ENCODE results near the gene SCN10A.

Gene SCN10A

DNA sequence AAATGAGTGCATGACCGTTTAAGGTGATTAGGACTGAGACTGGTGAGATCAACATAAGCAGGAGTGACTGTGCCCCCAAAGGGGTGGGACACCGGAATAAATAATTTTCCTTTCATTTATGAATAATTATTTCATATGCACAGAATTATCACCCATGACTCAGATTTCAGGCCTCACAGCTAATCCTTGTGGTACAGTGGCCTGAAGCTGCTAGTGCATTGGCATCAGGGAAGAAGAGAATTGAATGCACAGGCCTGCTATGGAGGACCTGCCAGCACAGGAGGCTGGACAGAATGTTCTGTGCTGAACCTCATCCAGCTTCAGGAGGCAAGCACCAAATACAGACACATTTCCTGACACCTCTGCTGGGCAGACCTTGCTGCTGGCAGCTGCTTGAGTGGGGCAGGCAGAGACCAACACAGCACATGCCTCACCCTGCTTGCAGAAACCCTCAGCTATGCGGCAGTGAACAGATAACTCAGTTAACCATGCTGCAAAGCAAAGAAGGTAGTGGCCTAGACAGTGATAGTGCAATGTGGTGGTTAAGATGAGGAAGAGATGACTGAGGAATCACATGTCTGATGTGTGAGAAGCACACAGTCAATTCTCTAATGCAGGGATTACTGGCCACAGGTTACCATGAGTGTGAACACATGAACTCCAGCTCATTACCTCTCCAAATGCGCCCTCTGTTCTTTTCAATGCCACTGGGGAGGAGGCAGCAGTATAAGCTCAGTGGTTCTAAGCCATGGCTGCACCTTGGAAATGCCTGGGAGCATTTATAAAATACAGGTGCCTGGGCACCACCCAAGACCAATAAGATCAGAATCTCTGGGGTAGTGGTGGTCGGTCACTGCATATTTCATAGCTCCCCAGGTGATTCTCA lies 98.4 kb downstream of the SCN10A start:
- DNase-seq: no peak

DNA sequence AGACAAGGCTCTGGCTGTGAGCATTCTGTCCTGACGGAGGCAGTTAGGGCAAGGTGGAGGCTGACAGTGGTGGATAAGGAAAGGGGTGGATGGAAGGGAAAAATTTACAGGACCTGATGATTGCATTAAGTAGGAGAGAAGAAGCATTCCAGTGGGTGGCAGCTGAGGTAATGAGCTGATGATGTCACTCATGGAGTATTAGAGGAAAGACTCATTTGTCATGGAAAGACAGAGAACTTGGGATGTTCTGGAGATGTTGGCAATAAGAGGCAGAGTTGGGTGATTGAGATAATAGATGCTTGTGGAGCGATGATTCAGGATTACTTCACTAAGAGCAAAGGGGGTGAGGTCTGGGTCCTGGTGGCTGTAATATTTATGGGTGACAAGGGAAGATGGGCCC lies 102.9 kb downstream of the SCN10A start:
- no peak for DNase-seq

- no peak for DNase-seq
Observed at GRCh38 chr3:38711321-38711720, 104.7 kb downstream of the SCN10A start.

DNA sequence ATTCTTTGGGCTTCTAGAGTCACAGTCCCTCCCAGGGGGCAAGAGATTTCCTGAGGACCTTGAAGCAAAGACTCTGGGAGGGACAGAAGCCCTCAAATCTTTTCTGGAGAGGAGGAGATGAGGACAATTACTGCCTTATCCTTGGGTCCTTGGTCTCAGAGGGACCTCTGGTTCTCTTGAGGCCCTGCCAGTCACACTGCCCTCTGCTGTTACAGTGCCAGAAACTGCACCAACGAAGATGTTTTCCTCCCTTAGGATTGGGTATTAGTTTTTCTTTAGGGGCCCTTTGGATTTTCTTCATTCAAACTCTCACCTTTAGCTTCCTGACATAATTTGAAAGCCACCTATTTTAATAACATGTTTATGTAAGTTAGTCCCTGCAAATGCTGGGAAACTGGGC lies 108.3 kb downstream of the SCN10A start:
- DNase-seq: no peak

- no peak for DNase-seq
Observed at GRCh38 chr3:38706961-38707360, 109.1 kb downstream of the SCN10A start.

GRCh38 chr3:38702231-38702630 lies 113.8 kb downstream of the SCN10A start:
- DNase-seq: no peak

DNA sequence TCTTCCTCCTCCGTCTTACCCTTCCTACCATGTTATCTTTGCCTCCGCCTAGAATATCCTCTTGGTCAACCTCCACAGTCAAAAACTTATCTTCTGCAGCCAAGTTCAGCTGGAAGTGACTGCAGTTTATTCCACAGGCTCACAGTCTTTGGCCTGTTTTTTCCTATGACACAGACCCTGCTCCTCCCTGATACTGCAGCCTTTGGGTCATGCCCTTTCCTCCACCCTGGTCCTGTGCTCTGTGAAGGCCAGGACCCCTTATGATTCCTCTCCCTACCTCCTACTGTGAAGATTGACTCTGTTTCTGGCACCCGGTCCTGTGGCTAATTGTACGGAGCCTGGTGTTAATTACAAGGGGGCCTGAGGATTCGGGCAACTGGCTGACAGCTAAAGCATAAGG lies 117.3 kb downstream of the SCN10A start:
- no peak for DNase-seq

GRCh38 chr3:38698061-38698460 lies 118.0 kb downstream of the SCN10A start:
- DNase-seq: no peak

DNA sequence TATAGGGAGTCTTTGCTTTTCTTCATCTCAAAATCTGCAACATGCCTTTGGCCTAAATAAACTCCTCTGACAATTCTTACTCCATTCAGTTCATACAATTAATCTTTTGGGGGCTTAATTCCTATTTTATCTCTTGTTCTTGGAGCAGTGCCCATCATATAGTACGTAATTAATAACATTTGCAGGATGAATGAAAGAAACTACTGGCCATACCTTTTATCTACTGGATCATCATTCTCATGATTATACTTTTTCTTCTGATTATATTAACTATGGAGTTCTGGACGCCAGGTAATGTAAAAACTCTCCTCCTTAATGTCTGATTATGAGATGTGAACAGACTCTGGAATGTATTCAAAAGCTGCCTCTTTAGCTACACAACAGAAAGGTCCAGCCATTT lies 120.0 kb downstream of the SCN10A start:
- DNase-seq: no peak

- no peak for DNase-seq
Observed at GRCh38 chr3:38690185-38690584, 125.8 kb downstream of the SCN10A start.

DNA sequence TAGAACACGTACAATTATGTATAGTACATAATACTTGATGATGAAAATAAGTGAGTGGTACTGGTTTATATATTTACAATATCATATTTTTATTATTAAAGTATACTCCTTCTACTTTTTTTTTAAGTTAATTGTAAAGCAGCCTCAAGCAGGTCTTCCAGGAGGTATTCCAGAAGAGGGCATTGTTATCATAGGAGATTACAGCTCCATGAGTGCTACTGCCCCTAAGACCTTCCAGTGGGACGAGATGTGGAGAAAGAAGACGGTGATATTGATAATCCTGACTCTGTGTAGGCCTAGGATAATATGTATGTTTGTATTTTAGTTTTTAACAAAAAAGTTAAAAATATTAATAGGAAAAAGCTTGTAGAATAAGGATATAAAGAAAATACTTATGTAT lies 126.2 kb downstream of the SCN10A start:
- no peak for DNase-seq

GRCh38 chr3:38689346-38689745 lies 126.7 kb downstream of the SCN10A start:
- DNase-seq: no peak

DNA sequence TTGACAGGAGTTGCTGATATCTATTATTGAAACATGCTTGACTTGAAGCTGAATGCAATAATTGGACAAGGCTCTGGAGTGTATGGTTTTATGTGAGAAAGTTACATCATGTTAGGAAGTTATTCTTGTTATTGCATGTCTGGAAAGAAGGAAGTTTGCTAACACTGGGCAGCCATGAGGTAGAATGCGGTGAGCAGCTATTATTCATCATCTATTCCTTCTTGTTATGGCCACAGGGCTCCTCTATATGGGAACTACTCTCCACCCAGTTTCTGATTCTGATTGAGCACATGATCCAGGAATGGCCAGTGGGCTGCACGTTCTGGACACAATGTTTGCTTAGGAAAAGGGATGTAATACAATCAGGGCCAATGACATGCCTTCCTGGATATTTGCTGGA lies 128.7 kb downstream of the SCN10A start:
- no peak for DNase-seq

DNA sequence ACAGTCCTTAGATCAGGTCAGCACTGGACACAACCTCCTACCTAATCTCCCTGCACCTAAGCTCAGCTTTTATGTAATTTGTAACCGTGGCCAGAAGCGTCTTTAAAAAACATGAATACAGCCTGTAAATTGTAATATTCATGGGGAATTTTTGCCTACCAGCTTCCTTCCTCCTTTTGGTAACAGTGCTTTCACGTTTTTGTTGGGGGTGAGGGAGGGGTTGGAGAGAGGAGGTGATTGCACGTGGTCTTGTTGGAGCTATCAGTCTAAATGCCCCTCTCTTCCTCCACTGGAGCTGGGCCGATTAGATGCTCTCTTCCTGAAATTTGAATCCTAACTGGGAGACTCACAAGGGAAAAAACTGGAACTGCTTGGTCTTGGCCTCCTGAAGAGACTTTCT lies 131.5 kb downstream of the SCN10A start:
- no peak for DNase-seq

DNA sequence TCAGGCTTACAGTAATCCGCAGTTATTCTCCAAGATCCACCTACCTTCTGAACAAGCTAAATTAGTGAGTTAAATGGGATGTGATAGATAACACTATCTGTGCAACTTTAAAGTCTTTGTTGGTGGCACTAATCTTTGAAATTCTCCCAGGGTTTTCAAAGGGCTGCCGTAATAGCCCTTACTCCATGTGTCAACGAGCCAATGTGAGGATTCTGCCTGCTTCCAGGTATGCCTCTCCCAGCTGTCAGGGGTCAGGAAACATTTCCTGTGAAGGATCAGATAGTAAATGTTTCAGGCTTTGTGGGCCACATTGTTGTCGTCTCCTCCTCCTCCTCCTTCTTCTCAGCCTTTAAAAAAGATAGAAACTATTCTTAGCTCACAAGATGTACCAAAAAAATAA lies 146.3 kb downstream of the SCN10A start:
- no peak for DNase-seq

GRCh38 chr3:38662544-38662943 lies 153.5 kb downstream of the SCN10A start:
- no peak for DNase-seq

DNA sequence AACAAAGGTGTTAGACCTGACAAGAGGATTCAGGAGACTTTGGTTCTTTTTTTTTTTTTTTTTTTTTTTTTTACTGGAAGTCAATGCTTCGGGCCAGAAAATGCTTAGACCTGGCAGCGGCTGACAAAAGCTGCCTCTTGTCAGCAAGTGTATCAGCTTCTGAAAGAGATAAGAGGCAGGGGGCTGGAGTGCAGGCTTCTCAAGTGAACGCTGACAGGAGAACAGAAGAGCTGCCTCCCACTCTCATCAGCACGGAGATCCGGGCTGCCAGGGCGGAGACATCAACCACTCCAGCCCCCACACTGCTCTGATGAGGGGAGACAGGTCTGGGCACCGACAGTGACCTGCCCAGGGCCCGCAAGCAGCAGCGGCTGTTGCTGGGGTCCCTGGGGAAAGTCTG lies 157.2 kb downstream of the SCN10A start:
- DNase-seq: no peak

GRCh38 chr3:38657369-38657768 lies 158.6 kb downstream of the SCN10A start:
- no peak for DNase-seq

- DNase-seq: no peak
Observed at GRCh38 chr3:38655708-38656300, 160.2 kb downstream of the SCN10A start.

DNA sequence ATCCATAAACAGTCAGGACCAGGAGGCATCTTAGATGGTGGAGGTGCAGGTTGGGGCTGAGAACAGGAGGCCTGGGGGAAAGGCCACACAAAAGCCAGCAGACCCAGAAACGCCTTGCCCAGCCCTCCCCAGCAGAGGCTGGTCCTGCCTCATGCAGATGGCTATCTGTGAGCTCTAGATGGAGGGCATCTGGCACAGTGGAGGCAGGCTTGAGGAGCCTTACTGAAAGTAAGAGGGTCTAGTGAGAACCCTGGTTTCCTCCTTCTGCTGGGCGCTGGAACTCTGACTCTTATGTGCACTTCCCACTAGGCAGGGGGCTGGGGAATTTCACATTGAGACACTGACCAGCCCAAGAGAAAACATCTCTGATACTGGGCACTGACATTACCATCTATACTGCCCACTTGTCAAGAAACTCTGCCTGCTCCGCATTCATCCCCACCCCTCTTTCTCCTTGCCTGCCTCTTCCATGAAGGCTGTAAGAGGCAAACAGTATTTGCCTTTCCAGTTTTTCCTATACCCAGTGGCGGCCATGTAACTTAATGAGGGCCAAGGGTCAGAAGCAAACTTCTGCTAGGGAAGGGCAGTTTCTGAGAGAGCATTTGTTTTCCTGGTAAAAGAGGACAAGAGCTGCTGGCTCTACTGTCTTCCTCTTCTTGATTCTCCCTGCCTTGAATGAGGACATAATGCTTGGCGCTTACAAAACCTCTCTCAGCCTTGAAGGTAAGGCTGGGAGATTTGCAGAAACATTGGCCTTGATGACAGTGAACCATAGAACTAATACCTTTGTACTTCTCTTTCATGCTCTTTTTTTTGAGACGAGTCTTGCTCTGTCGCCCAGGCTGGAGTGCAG lies 162.1 kb downstream of the SCN10A start:
- DNase-seq: no peak

- DNase-seq: no peak
Observed at GRCh38 chr3:38652934-38653333, 163.1 kb downstream of the SCN10A start.

DNA sequence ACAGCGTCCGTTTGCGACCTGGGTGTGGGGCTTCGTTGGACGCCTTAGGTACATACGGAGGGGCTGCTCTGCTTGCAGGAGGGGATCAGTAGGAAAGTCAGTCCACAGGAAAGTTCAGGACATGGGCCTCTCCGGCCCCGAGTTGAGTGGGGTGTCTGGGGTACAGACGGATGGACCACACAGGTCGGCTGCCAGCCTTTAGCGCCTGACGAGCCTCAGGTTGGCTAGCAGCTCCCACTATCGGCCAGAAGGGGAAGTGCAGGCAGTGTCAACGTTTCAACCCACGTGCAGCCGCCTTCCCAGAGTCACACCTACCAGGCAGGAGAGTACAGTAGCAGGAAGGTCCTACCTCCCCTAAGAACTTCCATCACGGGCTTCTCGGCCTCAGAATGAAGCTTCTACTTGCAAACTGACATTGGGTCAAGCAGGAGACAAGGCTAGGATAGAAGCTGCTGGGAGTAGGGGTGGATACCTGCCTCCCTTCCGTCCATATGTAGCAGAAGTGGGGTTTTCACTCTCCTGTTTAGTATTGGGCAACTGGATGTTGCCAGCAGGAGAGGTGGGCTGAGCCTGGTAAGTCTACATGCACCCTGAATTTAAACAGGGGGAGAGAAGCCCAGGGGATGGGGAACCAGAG lies 164.7 kb downstream of the SCN10A start:
- DNase-seq: peak; percentile 70

DNA sequence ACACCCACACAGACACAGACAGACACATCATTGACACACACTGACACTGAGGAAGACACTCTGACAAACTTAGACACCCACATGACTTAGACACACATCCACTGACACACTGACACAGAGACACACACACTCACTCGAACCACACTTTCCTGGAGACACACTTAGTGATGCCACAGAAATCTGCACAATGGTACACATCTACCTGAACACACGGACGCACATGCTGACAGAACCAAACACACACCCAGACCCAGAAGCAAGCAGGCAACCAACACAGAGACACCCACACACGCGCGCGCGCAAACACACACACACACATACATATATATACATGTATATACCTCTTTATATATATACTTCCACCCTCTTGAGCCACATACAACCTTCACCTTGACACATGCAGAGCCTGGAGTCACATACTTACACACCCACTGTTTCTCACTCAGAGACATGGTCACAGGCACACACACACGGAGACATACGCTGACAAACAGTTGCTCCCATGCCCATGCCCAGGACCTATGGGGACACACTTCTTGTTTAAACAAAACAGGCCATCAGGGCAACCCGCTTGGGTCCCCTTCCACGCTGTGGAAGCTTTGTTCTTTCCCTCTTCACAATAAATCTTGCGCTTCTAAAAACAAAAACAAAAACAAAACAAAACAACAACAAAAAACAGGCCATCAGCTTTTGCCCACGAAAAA lies 165.6 kb downstream of the SCN10A start:
- no peak for DNase-seq
